ENCODE data around the gene LIME1. TPM values are rescaled to one million over a fixed set of nuclear protein-coding genes. Genes with fewer than 3 reads are reported as not detected.

LIME1 gene
- total RNA-seq, 1 donor from 2014 or later: 8.1 TPM

GRCh38 chr20:63745424-63745805 is 9.0 kb downstream of the LIME1 start:
- ATAC-seq (no peak), DNase-seq (ENCODE audit: low spot score) (no peak)
- intact Hi-C loops (cut with DNase I): loop anchor here (10.0 kb wide), 1 partner anchor 81 kb away; no protein-coding TSS in a partner anchor

GRCh38 chr20:63745961-63746731 is 9.7 kb downstream of the LIME1 start:
- ATAC-seq: no peak
- DNase-seq (ENCODE audit: low spot score): no peak
- intact Hi-C loops (cut with DNase I): loop anchor here (10.0 kb wide), 1 partner anchor 81 kb away; no protein-coding TSS in a partner anchor

- ATAC-seq (no peak), DNase-seq (ENCODE audit: low spot score) (no peak)
- intact Hi-C loops (cut with DNase I): loop anchor here (10.0 kb wide), 1 partner anchor 82 kb away; no protein-coding TSS in a partner anchor
Observed at GRCh38 chr20:63746751-63747315, 10.4 kb downstream of the LIME1 start.

- ATAC-seq (no peak), DNase-seq (ENCODE audit: low spot score) (peak; percentile 57)
- intact Hi-C loops (cut with DNase I): loop anchor here (10.0 kb wide), 1 partner anchor 83 kb away; no protein-coding TSS in a partner anchor
Observed at GRCh38 chr20:63747622-63748069, 11.2 kb downstream of the LIME1 start.

- DNase-seq (ENCODE audit: low spot score) (peak; percentile 63), ATAC-seq (no peak)
- intact Hi-C loops (cut with DNase I): loop anchor here (10.0 kb wide), 1 partner anchor 84 kb away; no protein-coding TSS in a partner anchor
Observed at GRCh38 chr20:63748070-63748933, 11.8 kb downstream of the LIME1 start.

GRCh38 chr20:63748934-63749270 is 12.4 kb downstream of the LIME1 start:
- intact Hi-C loops (cut with DNase I): loop anchor here (10.0 kb wide), 1 partner anchor 84 kb away; no protein-coding TSS in a partner anchor
- DNase-seq (ENCODE audit: low spot score) (peak; percentile 53), ATAC-seq (no peak)

- no peak for ATAC-seq
- intact Hi-C loops (cut with DNase I): loop anchor here (10.0 kb wide), 1 partner anchor 85 kb away; no protein-coding TSS in a partner anchor
Observed at GRCh38 chr20:63749597-63750508, 13.4 kb downstream of the LIME1 start.

GRCh38 chr20:63750807-63751470 is 14.5 kb downstream of the LIME1 start:
- intact Hi-C loops (cut with DNase I): no loop called here
- no peak for ATAC-seq
- no peak for DNase-seq (ENCODE audit: low spot score)

More at GRCh38 chr20:63749597-63750508, 13.4 kb downstream of the LIME1 start:
- DNase-seq (ENCODE audit: low spot score): peak; percentile 56

GRCh38 chr20:63751471-63752271 is 15.2 kb downstream of the LIME1 start:
- intact Hi-C loops (cut with DNase I): no loop called here
- ATAC-seq (no peak), DNase-seq (ENCODE audit: low spot score) (peak; percentile 53)

GRCh38 chr20:63752411-63753101 is 16.1 kb downstream of the LIME1 start:
- ATAC-seq (no peak), DNase-seq (ENCODE audit: low spot score) (no peak)
- intact Hi-C loops (cut with DNase I): no loop called here

- intact Hi-C loops (cut with DNase I): no loop called here
- ATAC-seq (no peak), DNase-seq (ENCODE audit: low spot score) (no peak)
Observed at GRCh38 chr20:63753381-63753780, 16.9 kb downstream of the LIME1 start.

- DNase-seq (ENCODE audit: low spot score) (no peak), ATAC-seq (no peak)
- intact Hi-C loops (cut with DNase I): no loop called here
Observed at GRCh38 chr20:63754008-63754407, 17.5 kb downstream of the LIME1 start.

- no peak for ATAC-seq
- intact Hi-C loops (cut with DNase I): no loop called here
Observed at GRCh38 chr20:63755933-63756647, 19.6 kb downstream of the LIME1 start.

GRCh38 chr20:63756648-63756991 is 20.2 kb downstream of the LIME1 start:
- no peak for ATAC-seq
- DNase-seq (ENCODE audit: low spot score): no peak
- intact Hi-C loops (cut with DNase I): no loop called here

More at GRCh38 chr20:63755933-63756647, 19.6 kb downstream of the LIME1 start:
- DNase-seq (ENCODE audit: low spot score): no peak

GRCh38 chr20:63758152-63758551 is 21.7 kb downstream of the LIME1 start:
- intact Hi-C loops (cut with DNase I): no loop called here
- ATAC-seq (no peak), DNase-seq (ENCODE audit: low spot score) (no peak)

- intact Hi-C loops (cut with DNase I): no loop called here
- DNase-seq (ENCODE audit: low spot score) (no peak), ATAC-seq (no peak)
Observed at GRCh38 chr20:63759377-63759901, 23.0 kb downstream of the LIME1 start.
